ENCODE data around the gene CCNT2. TPM values are rescaled to one million over a fixed set of nuclear protein-coding genes. Genes with fewer than 3 reads are reported as not detected.
A peak's percentile ranks its signal among the peaks of the same experiment; 100 is the strongest.

CCNT2 gene
- total RNA-seq, 6 experiments from 2014 or later, result 13.2 to 23.6 (median 17.5) TPM

DNA sequence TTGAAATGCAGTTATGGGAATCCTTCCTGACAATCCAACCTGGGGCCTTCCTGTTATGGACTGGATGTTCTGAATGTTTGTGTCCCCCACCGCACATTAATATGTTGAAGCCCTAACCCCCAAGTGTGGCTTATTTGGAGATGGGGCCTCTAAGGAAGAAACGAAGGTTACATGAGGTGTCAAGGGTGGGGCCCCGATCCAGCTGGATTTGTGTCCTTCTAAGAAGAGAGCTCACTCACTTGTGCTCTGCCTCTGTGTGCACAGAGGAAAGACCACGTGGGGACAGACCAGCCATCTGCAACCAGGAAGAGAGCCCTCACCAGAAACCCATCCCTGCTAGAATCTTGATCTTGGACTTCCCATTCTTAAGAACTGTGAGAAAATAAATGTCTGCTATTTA is 84.2 kb downstream of the CCNT2 start:
- Histone ChIP-seq H3K27ac (no peak overlapping the region), H3K4me3 (no peak overlapping the region), H3K27me3 (peaks cover 0 to 3% of the 10 kb centered on the region in 2 donors), H3K4me1 (no peaks in the 10 kb centered on the region), H3K9me3 (no peaks in the 10 kb centered on the region), H3K36me3 (no peaks in the 10 kb centered on the region)
- ATAC-seq (no peak), DNase-seq (no peak)
- TF ChIP-seq POLR2A (IDR thresholded peaks at IDR 0.05) (no peak), CTCF (IDR thresholded peaks at IDR 0.05) (no peak)
- WGBS (ENCODE audit: insufficient coverage, low coverage, low lambda C conversion rate, missing lambda C conversion rate), result 50% methylated on average over 1 of the region's 4 CpGs
- intact Hi-C loops (cut with DNase I), result loop anchor here in 1 of 2 donors (10.0 kb wide), 1 partner anchor 712 kb away; no protein-coding TSS in a partner anchor

DNA sequence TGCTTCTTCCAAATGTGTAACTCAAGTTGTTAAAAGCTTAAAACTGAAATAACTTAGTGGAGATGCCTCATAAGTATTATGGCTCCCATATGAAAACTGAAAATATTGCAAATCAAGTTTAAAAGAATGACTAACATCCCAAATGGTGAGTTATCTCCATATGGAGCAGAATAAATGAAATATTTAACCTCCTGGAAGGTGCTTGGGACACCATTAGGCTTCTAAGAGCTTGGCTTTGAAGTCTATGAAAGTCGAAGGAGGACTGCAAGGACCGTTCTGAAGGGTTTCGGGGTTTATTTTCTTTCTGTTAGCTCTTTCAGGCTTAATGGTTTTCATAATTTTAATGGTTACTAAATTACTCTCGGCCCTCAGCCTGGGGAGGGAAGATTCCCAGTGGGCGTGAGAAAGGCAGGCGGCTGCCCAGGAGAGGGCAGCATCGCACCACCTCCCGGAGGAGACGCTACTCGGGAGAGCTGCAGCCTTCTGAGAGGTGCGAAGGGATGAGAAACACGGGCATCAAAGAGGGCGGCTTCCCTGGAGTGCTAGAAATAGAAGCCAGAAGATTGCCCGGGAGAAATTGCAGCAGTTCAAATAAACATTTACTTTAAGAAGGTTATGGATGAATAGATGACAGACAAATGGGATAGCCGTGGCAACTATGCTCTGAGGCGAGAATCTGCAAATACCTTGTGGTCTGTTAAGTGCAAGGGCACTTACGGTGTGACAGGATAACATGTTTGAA is 85.6 kb downstream of the CCNT2 start:
- Histone ChIP-seq H3K36me3 (no peaks in the 10 kb centered on the region), H3K9me3 (no peaks in the 10 kb centered on the region), H3K27me3 (peaks cover 0 to 3% of the 10 kb centered on the region in 2 donors), H3K27ac (no peak overlapping the region), H3K4me3 (no peak overlapping the region), H3K4me1 (no peaks in the 10 kb centered on the region)
- WGBS (ENCODE audit: insufficient coverage, low coverage, low lambda C conversion rate, missing lambda C conversion rate), result 8% methylated on average over 17 of the region's 17 CpGs
- peak; percentile 100 for ATAC-seq
- DNase-seq, result peak; percentile 73 to 80 (median 78)
- intact Hi-C loops (cut with DNase I), result loop anchor here in 1 of 2 donors (10.0 kb wide), 1 partner anchor 711 kb away; no protein-coding TSS in a partner anchor
- TF ChIP-seq CTCF (IDR thresholded peaks at IDR 0.05), result peak; percentile 81 to 97 (median 94)
- TF ChIP-seq POLR2A (IDR thresholded peaks at IDR 0.05), result no peak

GRCh38 chr2:135005753-135006152 is 87.1 kb downstream of the CCNT2 start:
- Histone ChIP-seq H3K4me1 (no peaks in the 10 kb centered on the region), H3K36me3 (no peaks in the 10 kb centered on the region), H3K4me3 (no peak overlapping the region), H3K27ac (no peak overlapping the region), H3K9me3 (no peaks in the 10 kb centered on the region), H3K27me3 (peaks cover 0 to 3% of the 10 kb centered on the region in 2 donors)
- WGBS (ENCODE audit: insufficient coverage, low coverage, low lambda C conversion rate, missing lambda C conversion rate), result 37% methylated on average over 2 of the region's 3 CpGs
- ATAC-seq (no peak), DNase-seq (no peak)
- intact Hi-C loops (cut with DNase I), result loop anchor here in 1 of 2 donors (10.0 kb wide), 1 partner anchor 709 kb away; no protein-coding TSS in a partner anchor
- TF ChIP-seq POLR2A (IDR thresholded peaks at IDR 0.05), result no peak
- TF ChIP-seq CTCF (IDR thresholded peaks at IDR 0.05), result no peak

Other genes with a start within 250 kb of the CCNT2 start
- gene TMEM163, start 199.8 kb upstream of the CCNT2 start, total RNA-seq, result under 1 TPM in 3 of 6 experiments, not detected in 3; 0.06 to 0.20 (median 0.07) TPM
- gene ACMSD, start 80.2 kb upstream of the CCNT2 start, total RNA-seq, result 100 to 1,000 TPM in 2 of 6 experiments, 10 to 100 TPM in 4; 38.3 to 145 (median 87.0) TPM
- not detected for gene MAP3K19, start 128.6 kb downstream of the CCNT2 start, total RNA-seq
- gene RAB3GAP1, start 133.5 kb downstream of the CCNT2 start, total RNA-seq, result 10 to 100 TPM; 13.9 to 17.8 (median 15.9) TPM